ENCODE measurements around the gene ACBD6.

ACBD6 gene

DNA sequence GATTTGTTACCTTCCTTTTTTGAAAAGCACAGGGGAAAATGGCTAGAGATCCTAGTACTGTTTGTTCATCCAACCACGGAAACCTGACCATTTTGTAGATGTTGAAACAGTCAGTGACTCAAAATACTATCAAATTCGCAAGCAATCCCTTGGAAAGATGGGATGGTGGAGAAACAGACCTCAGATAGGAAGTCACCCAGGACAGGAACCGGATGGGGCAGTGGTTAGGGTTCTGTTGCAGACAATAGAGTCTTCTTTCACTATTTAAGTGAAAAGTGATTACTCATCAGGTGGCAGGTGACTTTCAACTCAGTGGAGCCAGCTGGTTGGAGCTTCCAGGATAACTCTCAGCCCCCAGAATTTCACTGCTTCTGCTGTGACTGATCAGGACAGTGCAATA is 255.3 kb downstream of the ACBD6 start:
- DNase-seq (ENCODE audit: low read depth) = no peak
- H3K4me3 ChIP-seq (ENCODE audit: low read depth, low read length) = no peak overlapping the region
- TF ChIP-seq, protein P1, sequence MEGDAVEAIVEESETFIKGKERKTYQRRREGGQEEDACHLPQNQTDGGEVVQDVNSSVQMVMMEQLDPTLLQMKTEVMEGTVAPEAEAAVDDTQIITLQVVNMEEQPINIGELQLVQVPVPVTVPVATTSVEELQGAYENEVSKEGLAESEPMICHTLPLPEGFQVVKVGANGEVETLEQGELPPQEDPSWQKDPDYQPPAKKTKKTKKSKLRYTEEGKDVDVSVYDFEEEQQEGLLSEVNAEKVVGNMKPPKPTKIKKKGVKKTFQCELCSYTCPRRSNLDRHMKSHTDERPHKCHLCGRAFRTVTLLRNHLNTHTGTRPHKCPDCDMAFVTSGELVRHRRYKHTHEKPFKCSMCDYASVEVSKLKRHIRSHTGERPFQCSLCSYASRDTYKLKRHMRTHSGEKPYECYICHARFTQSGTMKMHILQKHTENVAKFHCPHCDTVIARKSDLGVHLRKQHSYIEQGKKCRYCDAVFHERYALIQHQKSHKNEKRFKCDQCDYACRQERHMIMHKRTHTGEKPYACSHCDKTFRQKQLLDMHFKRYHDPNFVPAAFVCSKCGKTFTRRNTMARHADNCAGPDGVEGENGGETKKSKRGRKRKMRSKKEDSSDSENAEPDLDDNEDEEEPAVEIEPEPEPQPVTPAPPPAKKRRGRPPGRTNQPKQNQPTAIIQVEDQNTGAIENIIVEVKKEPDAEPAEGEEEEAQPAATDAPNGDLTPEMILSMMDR (IDR thresholded peaks at IDR 0.05; ENCODE audit: low read depth, low read length, missing control alignments) = no peak
- in situ Hi-C loops (cut with HindIII; ENCODE audit: low sequenced_read_pairs) = no loop called here

DNA sequence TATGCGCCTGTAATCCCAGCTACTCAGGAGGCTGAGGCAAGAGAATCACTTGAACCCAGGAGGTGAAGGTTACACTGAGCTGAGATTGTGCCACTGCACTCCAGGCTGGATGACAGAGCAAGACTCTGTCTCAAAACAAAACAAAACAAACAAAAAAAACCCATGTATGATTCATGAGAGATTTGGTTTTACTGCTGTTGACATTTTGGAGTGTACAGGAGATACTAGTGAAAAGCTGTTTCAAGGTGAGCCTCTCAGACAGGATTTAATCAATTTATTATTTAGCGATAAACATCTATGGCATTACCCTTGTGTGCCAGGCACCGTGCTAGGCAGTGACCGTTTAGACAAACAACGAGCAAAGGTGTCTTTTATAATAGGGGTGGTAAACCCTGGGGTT is 255.8 kb downstream of the ACBD6 start:
- in situ Hi-C loops (cut with HindIII; ENCODE audit: low sequenced_read_pairs) = no loop called here
- no peak overlapping the region for H3K4me3 ChIP-seq (ENCODE audit: low read depth, low read length)
- TF ChIP-seq, protein P1 (IDR thresholded peaks at IDR 0.05; ENCODE audit: low read depth, low read length, missing control alignments) = no peak
- DNase-seq (ENCODE audit: low read depth) = no peak

GRCh38 chr1:180244840-180245239 is 257.5 kb downstream of the ACBD6 start:
- DNase-seq (ENCODE audit: low read depth) = no peak
- TF ChIP-seq, protein P1 (IDR thresholded peaks at IDR 0.05; ENCODE audit: low read depth, low read length, missing control alignments) = no peak
- no peak overlapping the region for H3K4me3 ChIP-seq (ENCODE audit: low read depth, low read length)
- in situ Hi-C loops (cut with HindIII; ENCODE audit: low sequenced_read_pairs) = no loop called here

GRCh38 chr1:180243517-180244221 is 258.7 kb downstream of the ACBD6 start:
- H3K4me3 ChIP-seq (ENCODE audit: low read depth, low read length) = no peak overlapping the region
- DNase-seq (ENCODE audit: low read depth) = no peak
- TF ChIP-seq, protein P1 (IDR thresholded peaks at IDR 0.05; ENCODE audit: low read depth, low read length, missing control alignments) = no peak
- in situ Hi-C loops (cut with HindIII; ENCODE audit: low sequenced_read_pairs) = no loop called here

- no peak overlapping the region for H3K4me3 ChIP-seq (ENCODE audit: low read depth, low read length)
- in situ Hi-C loops (cut with HindIII; ENCODE audit: low sequenced_read_pairs) = no loop called here
- no peak for DNase-seq (ENCODE audit: low read depth)
- TF ChIP-seq, protein P1 (IDR thresholded peaks at IDR 0.05; ENCODE audit: low read depth, low read length, missing control alignments) = no peak
Measured at GRCh38 chr1:180241716-180242544, 260.4 kb downstream of the ACBD6 start.

- in situ Hi-C loops (cut with HindIII; ENCODE audit: low sequenced_read_pairs) = no loop called here
- no peak for DNase-seq (ENCODE audit: low read depth)
- no peak overlapping the region for H3K4me3 ChIP-seq (ENCODE audit: low read depth, low read length)
- TF ChIP-seq, protein P1 (IDR thresholded peaks at IDR 0.05; ENCODE audit: low read depth, low read length, missing control alignments) = no peak
Measured at GRCh38 chr1:180239145-180240096, 263.0 kb downstream of the ACBD6 start.

Measured in astrocyte of the cerebellum (primary cell).